GM10847 (cell line): Measurements from ENCODE around the gene CISD3.

Experiments used
- POLR2A ChIP-seq: IDR thresholded peaks from 2 replicates; pipeline ENCODE4 v1.6.1; 2011; ENCODE audit not compliant: insufficient read length; ENCODE audit errors: extremely low read depth

The CISD3 gene

DNA sequence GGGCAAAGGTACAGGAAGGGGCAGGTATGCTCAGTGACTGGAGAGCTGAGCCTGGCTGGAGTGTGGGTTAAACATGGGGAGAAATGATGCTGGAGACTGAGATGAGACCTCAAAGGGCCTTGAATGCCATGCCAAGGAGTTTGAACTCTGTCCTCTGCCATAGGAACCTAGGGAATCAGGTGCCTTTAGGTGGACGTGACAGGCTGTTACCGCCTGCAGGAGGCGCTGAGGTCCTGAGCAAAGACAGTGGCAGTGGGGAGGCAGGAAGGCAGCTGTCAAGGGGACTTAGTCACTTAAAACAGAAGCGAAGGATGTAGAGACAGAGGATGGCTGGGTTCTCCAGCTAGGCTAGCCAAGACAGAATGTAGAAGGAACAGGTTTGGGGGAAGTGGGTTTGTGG lies 31.5 kb downstream of the CISD3 start:
- no peak for TF ChIP-seq POLR2A

DNA sequence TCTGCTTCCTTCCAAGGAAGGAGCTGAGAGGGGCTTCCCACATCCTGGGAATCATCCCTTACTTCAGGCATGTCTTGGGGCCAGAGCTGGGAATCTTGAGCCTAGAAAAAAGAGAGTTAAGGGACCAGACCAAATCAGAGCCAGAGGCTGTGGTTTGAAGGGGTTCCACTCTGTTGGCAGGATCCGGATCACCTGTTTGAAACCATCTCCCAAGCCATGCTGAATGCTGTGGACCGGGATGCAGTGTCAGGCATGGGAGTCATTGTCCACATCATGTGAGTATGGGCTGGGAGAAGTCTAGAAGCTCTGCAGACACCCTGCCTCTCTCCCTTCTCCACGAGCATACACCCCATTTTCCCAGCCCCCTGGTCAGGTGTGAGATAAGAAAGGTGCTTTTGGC lies 32.1 kb downstream of the CISD3 start:
- no peak for TF ChIP-seq POLR2A

DNA sequence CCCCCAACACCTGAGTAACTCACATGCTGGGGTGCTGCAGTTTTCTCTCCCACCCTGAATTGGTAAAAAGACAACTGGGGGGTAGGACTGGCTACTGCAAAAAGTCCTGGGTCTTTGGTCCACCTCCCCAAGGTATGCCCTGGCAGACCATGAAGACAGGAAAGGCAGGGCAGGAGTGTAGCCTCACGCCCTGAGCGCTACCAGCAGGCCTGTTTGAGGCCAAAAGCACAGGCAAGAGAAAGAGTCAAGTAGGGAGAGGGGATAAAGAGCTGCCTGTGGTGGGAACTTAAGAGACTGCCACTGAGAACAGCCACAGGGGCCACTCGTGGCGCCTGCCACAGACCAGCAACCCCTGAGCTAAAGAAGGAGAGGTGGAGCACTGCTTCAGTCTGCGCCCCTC lies 36.2 kb downstream of the CISD3 start:
- TF ChIP-seq POLR2A = no peak

- TF ChIP-seq POLR2A = no peak
Observed at GRCh38 chr17:38768417-38768816, 38.3 kb downstream of the CISD3 start.

DNA sequence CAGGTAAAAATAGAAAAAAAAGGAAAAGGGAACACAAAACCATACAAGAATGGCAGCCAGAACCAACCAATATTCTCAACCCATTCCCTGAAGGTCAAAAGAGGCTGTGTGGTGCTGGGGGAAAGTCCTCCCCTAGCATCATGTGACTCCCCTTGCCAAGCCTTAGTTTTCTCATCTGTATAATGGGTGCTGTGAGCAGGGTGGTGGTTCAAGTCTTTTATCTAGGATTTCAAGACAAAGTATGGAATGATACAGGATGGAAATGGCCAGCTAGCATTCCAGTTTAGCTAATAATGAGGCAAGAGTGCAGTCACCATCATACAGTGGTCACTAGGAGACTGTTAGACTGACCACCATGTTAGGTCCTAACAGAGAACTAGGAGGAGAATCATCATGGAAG lies 43.1 kb downstream of the CISD3 start:
- TF ChIP-seq POLR2A = no peak

DNA sequence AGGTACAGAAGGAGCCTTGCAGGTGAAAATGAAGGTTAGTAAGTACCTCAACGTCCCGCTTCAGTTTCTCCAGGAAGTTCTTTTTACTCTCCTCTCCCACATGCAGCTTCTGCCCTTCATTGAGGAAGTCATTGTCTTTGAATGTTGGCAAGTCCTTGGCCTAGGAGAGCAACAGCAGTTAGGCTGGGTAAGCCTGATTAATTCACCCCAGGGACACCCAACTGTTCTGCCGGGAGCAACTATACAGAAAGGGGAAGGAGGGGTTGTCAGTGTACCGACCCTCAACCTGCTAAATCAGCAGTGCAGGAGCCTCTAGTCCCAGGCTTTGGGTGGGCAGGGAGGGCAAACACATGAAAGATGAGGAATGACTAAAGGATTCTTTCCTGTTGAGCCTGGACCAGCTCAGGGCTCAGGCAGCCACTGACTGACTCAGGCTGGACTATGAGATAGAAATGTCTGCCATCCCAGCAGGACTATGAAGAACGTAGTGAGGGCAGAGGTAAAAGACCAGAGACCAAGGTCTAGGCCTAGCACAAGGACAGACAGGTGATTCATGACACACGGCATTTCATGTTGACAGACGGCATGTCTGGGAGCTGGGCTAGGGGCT lies 47.6 kb downstream of the CISD3 start:
- no peak for TF ChIP-seq POLR2A

DNA sequence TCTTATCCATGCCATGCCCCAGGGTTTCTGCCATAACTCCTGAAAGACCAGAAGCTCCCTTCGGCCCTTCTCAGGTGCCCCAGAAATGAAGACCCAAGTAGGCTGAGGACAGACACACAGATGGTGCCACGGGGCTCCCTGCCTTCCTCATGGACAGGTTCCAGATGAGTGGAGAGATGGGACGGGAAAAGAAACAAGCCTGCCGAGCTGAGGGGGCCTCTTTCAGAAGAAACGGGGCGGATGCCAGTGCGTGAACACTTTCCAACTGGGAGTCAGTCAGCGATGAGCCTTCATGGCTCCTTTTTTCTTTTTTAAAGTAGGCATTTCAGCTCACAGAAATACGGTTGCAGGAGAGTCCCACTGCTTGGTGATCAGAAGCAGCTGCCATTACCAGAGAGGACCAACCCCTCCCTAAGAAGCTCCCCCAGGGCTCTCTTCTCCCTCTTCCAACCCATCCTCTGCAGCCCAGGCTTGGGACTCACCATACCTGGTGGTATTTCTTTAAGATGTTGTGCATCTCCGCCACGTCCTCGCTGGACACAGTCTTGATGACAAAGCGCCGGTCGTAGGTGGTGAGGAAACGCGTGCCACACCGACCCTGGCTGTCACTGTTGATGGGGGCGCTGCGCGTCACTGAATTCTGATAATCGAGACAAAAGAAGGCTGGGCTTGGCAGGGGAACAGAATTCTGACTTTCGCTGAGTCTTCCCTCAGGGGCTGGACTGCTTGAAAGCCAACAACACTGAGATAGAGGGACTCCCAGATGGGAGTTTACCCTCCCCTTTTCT lies 50.0 kb downstream of the CISD3 start:
- no peak for TF ChIP-seq POLR2A

GRCh38 chr17:38783227-38783626 lies 53.1 kb downstream of the CISD3 start:
- no peak for TF ChIP-seq POLR2A
